Medulla oblongata (tissue), 1 donor: ENCODE measurements around the gene RPS19.

Source experiments
- DNase-seq: peaks from one replicate; pipeline ENCODE4 v3.0.0-alpha.2; 2015; ENCODE audit errors: extremely low spot score

RPS19 gene

DNA sequence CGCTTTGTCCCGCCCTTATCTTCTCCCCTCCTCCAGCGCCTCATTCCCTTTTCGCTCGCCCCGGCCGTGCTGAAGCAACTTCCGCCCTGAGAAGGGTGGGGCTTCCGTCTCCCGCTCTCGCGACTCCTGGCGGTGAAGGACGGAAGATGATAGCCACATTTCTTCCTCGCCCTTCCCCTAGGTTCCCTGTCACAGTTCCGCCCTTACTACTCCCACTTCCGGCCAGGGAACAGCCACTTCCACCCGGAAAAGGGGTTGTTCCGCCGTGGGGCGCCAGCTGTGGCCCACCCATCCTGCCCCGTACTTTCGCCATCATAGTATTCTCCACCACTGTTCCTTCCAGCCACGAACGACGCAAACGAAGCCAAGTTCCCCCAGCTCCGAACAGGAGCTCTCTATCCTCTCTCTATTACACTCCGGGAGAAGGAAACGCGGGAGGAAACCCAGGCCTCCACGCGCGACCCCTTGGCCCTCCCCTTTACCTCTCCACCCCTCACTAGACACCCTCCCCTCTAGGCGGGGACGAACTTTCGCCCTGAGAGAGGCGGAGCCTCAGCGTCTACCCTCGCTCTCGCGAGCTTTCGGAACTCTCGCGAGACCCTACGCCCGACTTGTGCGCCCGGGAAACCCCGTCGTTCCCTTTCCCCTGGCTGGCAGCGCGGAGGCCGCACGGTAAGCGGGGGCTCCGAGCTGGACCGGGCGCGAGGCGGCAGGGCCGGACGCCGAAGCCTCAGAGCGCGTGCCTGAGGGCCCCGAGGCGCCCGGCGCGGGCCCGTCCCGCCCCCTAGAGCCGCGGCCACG, at the start of gene RPS19:
TSS of gene RPS19 (plus strand) at position 638 of the 801 bp plus-strand sequence. CDS start 520 bp downstream, outside the sequence.
- DNase-seq: peak; percentile 100

DNA sequence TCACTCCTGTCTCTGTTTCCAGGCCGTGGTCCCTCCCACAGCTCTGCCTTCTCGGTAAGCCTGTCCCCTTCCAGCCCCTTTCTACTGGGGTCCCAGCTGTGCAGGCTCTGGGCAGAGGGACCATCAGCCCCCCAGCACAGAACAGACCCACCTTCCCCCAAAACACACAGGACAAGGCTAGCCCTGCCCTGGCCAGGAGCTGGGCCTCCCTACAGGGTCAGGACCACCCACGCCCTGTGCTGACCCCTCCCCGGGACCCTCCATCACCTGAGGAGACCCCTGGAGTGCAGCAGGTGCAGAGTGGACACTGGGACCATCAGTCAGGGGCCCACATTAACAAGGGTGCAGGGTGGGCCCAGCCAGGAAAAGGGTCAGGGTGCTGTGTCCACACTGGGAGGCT, 49.8 kb upstream of the RPS19 start:
- DNase-seq: no peak

DNA sequence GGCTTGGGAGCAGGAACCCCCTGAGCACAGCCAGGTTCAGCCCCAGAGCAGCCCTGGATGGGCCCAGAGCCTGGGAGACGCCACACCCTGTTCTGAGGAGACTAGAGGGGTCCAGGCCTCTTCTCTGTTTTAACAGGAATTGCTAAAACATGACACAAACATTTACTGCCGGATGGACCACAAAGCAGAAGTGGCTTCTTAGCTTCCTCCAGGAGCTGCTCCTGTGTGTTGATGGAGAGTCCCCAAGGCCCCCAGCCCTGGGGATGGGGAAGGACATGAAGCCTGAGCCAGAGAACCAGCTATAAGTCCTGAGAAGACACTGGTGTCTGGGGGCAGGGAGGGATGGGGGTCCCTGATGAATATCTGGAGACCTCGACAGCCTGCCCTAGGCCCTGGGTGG, 49.0 kb upstream of the RPS19 start:
- DNase-seq: peak; percentile 67

DNA sequence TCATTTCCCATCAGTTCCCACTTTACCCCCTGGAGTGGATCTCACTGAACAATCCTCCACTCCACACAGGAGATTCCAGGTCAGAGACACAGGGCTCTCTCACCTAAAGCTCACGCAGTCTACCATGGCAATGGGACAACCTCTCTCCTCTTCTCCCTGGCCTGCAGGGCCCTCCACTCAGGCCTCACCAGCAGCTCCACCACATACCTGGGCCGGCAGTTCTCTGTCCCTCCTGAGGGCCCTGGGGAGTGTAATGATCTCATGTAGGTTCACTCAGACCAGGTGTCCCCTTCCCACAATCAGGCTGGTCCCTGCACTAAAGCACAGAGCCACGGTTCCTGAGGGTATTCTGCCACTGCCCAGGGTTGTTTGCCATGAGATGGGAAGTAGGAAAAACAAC, 48.1 kb upstream of the RPS19 start:
- DNase-seq: no peak

DNA sequence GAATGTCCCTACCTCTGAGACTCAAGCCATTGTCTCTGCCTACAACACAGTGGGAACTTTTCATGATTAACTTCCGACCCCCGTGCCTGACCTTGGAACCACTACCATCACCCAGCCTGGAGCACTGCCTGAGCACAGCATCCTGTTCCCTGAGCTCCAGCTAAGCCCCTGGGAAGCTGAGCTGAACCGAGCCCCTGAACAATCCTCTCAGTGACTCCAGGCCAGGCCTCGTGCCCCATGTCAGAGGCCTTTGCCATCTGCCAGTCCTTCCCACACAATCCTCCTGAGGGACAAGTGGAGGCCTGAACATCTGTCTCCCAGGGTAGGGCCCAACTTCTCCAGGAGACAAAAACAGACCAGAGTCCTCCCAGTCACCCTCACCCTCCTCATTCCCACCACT, 46.1 kb upstream of the RPS19 start:
- no peak for DNase-seq

DNA sequence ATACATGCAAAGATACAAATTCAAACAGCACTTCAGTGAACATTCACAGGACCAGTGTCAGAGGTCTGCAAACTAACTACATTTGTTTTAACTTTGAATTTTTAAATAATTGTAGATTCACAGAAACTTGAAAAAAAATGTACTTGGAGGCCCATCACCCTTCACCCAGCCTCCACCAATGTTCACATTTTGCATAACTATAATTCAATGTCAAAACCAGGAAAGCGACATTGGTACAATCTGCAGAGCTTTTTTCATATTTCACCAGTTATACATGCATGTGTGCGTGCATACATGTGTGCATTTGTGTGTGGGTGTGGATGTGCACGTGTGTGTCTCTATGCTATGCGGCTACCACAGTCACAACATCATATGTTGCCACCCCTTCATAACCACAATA, 44.8 kb upstream of the RPS19 start:
- DNase-seq: no peak

DNA sequence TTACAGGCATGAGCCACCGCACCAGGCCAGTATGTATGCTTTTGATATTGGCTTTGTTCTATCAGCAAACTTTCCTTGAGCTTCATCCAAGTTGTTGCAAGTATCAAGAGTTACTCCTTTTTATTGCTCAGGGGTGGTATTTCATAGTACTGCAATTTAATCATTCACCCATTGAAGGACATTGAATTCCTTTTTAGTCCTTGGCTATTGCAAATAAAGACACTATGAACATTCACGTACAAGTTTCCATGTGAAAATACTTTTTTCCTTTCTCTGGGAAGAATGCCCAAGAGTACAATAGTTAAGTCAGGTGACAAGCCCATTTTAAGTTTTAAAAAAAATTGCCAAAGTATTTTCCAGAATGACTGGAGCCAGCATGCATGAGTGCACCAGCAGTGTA, 43.3 kb upstream of the RPS19 start:
- DNase-seq: no peak

DNA sequence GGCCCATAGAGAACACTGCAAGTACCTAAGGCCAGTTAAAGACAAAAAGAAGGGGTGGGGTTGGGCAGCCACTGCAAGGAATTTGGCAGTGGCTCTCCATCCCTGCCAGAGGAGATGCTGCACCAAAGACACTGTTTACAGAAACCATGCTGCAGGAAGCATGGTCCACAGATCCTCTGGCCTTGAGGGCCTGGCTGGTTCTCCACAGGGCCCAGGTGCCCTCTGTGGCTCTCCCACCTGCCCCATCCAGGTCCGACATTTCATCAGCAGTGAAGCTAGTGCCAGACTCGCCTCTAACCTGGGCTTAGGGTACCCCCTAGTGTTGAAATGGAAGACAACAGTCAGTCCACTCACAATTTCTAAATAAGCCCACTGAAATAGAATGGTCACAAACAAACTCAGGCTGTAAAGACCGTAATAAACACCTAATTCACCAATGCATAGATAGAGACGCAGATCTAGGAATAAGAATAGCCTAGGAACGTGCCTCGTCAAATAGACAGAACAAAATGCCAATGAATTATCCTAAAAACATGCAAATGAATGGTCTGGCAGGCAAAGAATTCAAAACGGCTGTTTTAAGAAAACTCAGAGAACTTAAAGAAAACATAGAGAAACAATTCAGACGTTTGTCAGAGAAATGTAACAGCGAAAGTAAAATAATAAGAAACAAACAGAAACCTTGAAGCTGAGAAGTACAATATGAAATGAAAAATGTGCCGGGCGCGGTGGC, 38.9 kb upstream of the RPS19 start:
- DNase-seq: peak; percentile 49

DNA sequence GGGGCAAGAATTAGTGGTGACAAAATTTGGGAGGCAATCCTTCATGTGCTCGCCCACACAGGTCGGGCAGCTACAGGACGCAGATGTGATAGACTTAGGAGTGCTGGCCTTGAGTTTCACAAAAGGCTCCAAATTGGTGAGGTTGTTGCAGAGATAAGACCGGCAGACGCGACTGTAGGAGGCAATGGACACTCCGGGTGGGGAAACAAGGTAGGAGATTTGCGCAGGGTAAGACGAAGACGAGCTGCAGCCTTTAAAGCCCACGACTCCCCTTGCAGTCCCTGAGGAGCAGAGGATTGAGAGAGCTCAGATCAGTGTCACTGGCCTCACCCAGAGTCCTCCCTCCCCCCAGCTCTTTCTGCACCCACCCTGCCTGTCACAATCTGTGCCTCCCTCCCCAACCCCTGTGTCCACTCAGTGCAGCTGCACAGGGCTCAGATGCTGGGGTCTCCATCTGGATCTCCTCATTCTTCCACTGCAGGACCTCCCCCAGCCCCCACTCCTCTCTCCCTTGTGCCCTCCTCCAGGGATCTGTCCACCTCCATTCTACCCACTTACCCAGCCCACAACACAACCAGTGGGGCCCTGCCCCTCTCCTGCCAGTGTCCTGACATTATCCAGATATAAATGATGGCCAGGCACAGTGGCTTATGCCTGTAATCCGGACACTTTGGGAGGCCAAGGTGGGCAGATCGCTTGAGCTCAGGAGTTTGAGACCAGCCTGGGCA, 21.9 kb upstream of the RPS19 start:
- no peak for DNase-seq

DNA sequence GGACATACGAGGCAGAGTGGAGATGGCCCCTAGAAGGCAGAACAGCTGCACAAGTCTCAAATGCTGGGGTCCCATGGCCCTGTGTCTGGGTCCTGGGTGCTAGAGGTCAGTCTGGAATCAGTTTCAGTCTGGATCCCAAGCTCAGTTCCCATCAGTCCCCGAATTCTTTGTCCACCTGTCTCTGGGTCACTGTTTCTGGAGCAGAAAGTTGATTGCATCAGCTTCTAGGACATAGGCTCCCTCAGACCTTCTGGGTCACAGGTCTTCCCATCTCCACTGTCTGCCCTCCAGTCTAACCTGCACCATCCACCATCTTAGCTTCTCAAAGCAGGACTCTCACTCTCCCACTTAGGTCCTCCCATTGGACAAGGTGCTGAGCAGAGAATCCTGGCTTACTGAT, 20.8 kb upstream of the RPS19 start:
- DNase-seq: no peak

DNA sequence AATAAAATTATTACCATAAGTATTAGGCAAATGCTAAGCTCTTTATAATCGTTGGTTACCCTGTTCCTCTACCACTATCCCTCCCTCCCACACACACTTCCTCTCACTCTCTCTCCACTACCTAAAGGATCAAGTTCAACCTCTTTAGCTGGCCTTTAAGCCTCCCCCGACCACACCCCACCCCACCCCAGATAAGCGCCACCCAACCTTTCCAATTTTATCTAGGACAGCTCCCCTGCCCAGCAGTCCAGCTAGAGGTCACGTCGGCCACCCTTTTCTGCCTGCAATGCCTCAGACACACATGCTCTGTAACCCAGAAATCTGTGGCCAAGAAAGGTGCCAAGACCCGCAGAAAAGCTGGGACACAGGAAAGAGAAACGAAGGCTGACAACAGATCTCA, 16.7 kb upstream of the RPS19 start:
- DNase-seq: no peak

DNA sequence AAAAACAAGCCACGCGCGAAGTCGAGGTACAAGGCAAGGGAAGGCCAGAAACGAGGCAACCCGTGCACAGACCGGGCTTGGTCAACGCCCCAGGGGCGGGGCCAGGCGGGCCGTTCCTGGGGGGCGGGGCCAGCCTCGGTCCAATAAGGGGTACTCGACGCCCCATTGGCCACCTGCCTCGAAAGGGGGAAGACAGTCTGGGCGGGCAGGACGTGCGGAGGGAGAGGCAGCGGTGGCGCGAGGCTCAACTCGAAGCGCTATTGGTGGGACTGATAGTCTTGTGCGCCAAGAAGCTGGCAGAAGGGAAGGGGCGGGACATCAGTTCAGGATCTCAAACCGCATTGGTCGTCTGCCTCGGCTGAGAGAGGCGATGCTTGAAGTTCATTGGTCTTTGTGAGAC, 15.5 kb upstream of the RPS19 start, which contains the start of gene LYPD4:
TSS of gene LYPD4 (minus strand) at position 83 of the 400 bp plus-strand sequence. CDS start 5,398 bp downstream, outside the sequence.
- DNase-seq: no peak

DNA sequence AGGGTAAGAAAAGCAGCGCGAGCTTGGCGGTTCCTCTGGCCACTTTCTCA, 15.2 kb upstream of the RPS19 start, which contains the start of gene DMRTC2:
TSS of gene DMRTC2 (plus strand) at position 42 of the 50 bp plus-strand sequence. CDS start 2,387 bp downstream, outside the sequence.
- DNase-seq: no peak

DNA sequence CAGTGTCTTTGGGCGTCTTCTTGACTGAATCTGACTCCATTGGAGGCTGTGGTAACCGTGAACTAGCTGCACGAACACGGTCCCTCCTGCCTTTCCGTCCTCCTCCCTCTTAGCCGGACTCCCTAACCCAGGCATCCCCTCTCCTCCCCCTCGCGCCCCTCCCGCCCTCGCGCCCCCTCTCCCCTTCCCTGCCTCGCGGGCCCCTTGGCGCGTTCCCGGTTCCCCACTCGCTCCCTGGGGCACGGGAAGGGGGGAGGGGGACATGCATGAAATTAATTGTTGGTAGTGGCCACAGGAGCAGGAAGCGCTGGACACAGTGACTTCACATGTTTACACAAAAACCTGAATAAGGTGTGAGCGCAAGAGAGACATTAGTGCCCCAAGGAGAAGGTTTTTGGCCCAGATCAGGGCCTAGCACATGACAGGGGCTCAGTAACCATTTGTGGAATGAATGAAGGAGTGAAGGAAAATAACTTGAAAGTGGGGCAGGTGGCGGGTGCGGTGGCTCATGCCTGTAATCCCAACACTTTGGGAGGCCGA, 14.9 kb upstream of the RPS19 start:
- DNase-seq: no peak

DNA sequence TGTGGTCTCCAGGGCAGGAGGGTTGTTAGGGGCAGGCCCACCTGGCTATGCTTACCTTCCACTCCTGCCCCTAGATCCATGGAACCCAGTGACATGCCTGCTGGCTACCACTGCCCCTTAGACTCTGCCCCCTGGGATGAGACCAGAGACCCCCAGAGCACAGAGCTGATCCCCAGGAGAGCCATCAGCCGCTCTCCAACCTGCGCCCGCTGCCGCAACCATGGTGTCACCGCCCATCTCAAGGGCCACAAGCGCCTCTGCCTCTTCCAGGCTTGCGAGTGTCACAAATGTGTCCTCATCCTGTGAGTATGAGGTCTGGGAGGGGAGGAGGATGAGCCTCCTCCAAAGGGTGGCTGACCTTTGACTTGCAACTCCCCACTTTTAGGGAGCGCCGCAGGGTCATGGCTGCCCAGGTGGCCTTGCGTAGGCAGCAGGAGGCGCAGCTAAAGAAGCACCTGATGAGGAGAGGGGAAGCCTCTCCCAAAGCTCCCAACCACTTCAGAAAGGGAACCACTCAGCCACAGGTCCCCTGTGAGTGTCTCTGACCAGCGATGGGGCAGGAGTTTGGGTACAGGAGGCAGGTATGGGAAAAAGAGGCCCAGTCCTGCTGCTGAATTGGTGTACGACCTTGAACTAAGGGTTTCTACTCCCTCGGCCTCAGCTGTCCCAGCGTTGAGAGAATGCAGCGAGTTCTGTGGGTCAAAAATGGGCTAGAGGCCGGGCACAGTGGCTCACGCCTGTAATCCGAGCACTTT, 12.5 kb upstream of the RPS19 start:
- no peak for DNase-seq

DNA sequence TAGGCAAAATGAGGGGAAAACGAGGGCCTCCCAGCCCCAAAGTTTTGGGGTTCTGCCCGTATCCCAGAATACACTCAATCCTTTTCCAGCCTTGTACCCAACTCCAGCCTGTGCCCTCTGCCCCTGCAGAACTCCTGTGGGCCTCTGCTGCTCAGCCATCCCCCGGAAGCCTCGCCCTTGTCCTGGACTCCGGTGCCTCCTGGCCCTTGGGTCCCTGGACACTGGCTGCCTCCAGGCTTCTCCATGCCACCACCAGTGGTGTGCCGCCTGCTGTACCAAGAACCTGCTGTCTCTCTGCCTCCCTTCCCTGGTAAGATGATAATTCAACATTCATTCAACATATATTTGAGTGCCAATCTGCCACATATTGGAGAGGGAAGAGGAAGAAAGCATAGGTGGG, 11.4 kb upstream of the RPS19 start:
- DNase-seq: no peak

DNA sequence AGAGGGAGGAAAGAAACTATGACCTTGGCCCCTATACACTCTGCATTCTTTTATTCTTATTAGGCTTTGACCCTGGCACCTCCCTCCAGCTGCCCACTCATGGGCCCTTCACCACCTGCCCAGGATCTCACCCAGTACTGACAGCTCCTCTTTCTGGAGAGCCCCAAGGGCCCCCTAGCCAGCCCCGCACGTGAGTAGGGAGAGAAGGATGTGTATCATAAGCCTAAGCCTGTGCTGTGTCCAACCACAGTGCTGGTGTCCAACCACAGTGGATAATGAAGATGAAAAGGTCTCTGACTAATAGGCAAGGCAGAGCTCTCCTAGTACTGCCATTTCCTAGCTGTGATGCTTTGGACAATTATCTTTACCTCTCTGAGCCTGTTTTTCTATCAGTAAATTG, 11.0 kb upstream of the RPS19 start:
- no peak for DNase-seq

DNA sequence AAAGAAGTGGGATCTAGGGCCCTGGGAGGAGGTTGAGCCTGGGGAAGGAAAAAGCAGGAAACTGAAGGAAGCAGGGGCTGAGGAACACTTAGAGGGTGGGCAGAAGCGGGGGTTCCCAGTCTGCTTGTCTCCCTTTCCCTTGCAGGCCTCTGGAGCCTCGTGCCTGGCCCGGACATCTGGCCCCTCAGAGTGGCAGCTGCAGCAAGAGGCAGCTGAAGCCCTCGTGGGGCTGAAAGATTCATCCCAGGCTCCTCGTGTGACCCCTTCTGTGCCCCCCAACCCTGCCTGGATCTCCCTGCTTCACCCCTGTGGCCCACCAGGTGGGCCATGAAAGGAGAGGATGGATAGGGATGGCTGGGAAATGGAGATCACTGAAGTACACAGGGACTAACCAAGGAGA, 9.7 kb upstream of the RPS19 start:
- DNase-seq: no peak

DNA sequence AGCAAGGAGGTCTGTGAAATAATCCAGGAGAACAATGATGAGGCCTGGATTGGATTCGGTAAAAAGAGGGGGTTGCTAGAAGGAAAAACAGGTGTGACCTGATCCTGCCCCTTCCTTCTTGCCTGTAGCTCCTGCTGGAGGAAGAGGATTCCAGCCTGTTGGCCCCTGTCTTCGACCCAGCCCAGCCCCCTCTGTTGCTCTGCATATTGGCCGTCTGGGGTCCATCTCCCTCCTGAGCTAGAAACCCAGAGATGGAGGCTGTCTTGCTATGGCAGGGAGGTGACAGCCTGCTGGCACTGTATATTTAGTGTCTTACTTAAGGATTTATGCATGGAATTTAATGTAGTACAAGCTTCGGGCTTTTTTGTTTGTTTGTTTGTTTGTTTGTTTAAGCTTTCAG, 8.6 kb upstream of the RPS19 start:
- no peak for DNase-seq

DNA sequence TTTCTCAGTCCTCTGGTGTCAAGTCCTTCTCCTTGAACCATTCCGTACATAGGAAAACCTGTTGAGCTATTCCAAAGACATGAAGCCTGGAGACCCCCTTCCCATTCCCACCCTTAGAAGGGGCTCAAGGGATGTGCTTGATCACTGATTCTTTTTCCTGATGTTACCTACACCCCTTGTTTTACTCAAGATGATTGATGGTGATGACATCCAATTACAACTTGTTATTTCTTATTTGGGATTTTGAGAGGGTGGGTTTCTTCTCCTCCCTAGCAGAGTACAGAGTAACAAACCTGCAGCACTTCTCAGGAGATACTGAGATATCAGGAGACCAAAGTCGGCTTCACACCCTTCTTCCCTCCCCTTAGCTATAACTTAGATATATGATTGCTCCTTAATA, 6.7 kb upstream of the RPS19 start:
- no peak for DNase-seq

DNA sequence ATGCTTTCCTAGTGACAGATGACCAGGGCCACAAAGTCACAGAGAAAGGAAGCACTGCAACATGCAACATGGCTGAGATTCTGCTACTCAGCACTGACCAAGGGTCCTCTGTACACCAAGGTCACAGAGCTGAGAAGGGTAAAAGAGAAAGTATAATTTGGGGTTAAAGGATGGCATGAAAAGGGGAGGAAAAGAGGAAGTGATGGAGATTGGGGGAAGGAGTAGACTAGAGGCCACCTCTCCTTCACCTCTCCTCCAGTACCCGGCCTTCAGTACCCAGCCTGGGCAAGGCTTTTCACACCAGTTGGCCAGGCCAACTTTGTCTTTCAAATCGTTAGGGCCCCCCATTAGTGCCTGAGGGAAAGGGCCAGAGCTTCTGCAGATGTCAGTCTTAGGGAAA, 6.3 kb upstream of the RPS19 start:
- no peak for DNase-seq

DNA sequence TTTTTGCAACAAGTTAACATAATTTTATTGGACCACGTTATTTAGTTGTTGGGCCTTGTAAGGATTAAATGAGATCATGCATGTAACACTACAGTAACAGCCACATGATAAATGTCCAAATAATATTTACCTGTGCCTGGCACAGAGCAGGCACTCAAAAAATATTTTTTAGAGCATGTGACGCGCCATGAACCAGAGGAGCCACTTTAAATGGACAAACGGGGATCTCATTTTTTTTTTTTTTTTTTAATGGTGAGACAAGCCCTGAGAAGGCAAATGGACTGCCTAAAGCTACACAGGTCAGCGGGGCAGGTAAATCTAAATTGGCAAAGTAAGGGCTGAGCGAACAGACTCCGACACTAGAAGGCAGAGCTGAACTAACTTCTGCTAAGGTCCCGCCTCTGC, 840 bp upstream of the RPS19 start:
- no peak for DNase-seq
